IMR-90 (cell line): Measurements from ENCODE around the gene KLHL36.

Experiments used
- CHD1 ChIP-seq: IDR thresholded peaks from 2 replicates; pipeline ENCODE4 v1.6.1; 2012; ENCODE audit warnings: low read depth, low read length, improper control_type of control experiment
- CTCF ChIP-seq: conservative IDR thresholded peaks from 2 replicates; pipeline ENCODE4 v1.5.1; 2012; ENCODE audit warnings: mild to moderate bottlenecking, low read depth, low read length, improper control_type of control experiment
- MAZ ChIP-seq: IDR thresholded peaks from 2 replicates; pipeline ENCODE4 v1.6.1; 2012; ENCODE audit warnings: low read depth, mild to moderate bottlenecking, low read length, improper control_type of control experiment, moderate library complexity, borderline replicate concordance
- NFE2L2 ChIP-seq: fragments of 150-350 bp; IDR thresholded peaks from 2 replicates; pipeline ENCODE4 v1.6.1; 2016; ENCODE audit warnings: low read depth, mild to moderate bottlenecking, low read length
- POLR2A ChIP-seq: IDR thresholded peaks from 2 replicates; pipeline ENCODE4 v1.6.1; 2012; ENCODE audit warnings: mild to moderate bottlenecking, low read depth, low read length
- RAD21 ChIP-seq: IDR thresholded peaks from 2 replicates; pipeline ENCODE4 v1.6.1; 2012; ENCODE audit warnings: low read length, improper control_type of control experiment
- RFX5 ChIP-seq: IDR thresholded peaks from 2 replicates; pipeline ENCODE4 v1.8.0; 2012; ENCODE audit warnings: low read depth, mild to moderate bottlenecking, low read length, moderate library complexity
- SMC3 ChIP-seq: fragments of 150-350 bp; IDR thresholded peaks from 2 replicates; pipeline ENCODE4 v1.6.1; 2016; ENCODE audit warnings: low read depth, mild to moderate bottlenecking, antibody characterized with exemption, low read length, moderate library complexity

GRCh38 chr16:84704253-84704652 lies 55.9 kb downstream of the KLHL36 start:
- no peak for TF ChIP-seq CTCF
- TF ChIP-seq POLR2A, result no peak
- no peak for TF ChIP-seq MAZ
- TF ChIP-seq CHD1, result no peak
- no peak for TF ChIP-seq RFX5
- TF ChIP-seq NFE2L2, result no peak
- no peak for TF ChIP-seq RAD21
- TF ChIP-seq SMC3, result no peak
